Suppressor macrophage (primary cell): ENCODE measurements around the gene ZFY.

ENCODE experiments used
- DNase-seq, 4 experiments: peaks; one replicate each; pipeline ENCODE4 v3.0.0-alpha.2; 2020 to 2022
- total RNA-seq, 17 experiments: gene quantifications; one replicate each; lab custom pipeline; 2026; ENCODE audit warnings: mixed read lengths in 6 of 17, inconsistent platforms in 3 of 17; lab: John Stamatoyannopoulos, UW

Gene ZFY
- 16.7 to 85.0 (median 27.5) reads per million in 17 experiments for total RNA-seq

- DNase-seq = peak; percentile 67 to 79 (median 72)
Measured at GRCh38 chrY:2934861-2935715, at the start of gene ZFY. TSS of gene ZFY (plus strand) at chrY:2935381. CDS start at chrY:2953937, 18,556 bp downstream.

DNA sequence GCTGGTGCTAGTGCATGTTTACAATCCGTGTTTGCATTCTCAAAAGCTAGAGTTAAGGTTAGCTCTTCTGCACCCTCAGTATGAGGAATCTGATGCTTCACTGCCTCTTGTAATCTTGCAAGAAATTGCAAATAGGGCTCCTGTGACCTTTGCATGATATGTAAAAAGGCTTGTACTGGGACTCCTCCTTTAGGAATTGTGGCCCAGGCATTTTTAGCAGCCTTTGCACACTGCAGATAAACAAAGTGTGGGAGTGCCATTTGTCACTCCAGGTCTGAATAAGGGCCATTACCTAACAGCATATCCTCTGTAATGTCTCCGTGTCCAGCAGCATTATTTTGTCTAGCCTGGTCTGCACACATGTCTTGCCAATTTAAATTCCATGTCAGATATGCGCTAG, 49.3 kb upstream of the ZFY start:
- peak in 1 of 4 experiments; percentile 7 for DNase-seq

DNA sequence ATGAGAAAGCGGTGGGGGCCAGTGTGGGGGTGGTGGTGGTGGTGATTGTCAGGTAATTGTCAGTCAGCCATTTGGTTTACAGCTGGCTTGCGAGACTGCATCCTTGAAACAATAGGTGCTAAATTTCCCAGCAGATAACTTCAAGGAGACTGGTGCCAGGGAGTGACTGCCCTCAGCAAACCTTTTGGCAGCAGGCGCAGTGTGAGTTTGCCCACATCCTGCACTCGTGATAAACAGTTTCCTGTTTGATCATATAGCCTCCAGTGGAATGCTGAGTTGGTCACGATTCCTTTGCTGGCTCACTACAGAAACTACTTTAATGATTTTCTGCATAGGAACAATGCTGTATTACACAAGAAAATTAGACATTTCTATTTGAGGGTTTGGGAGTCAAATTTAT, 47.8 kb upstream of the ZFY start:
- peak; percentile 55 to 68 (median 64) for DNase-seq

GRCh38 chrY:2887955-2888354, 47.2 kb upstream of the ZFY start:
- peak; percentile 5 to 53 (median 30) for DNase-seq

DNA sequence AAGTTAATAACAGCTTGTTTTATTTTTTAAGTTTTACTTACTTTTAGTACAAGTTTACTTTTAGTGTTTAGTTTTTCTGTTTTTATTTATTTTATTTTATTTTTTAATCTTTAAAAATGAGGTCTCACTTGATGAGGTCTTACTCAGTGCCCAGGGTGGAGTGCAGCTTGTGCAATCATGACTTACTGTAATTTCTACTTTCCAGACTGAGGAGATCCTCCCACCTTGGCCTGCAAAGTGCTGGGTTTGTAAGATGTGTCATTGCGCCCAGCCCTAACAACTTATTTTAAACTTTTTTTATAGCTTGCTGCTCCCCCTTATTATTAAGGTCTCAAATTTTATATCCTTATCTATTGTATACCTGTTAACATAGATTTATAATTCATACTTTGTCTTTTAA, 41.7 kb upstream of the ZFY start:
- DNase-seq = peak; percentile 24 to 54 (median 46)

GRCh38 chrY:2896050-2896449, 39.1 kb upstream of the ZFY start:
- no peak for DNase-seq

- DNase-seq = no peak
Measured at GRCh38 chrY:2907356-2907755, 27.8 kb upstream of the ZFY start.

GRCh38 chrY:2913066-2913815, 21.9 kb upstream of the ZFY start:
- DNase-seq = peak; percentile 12 to 62 (median 51)

- DNase-seq = no peak
Measured at GRCh38 chrY:2934078-2934477, 1.1 kb upstream of the ZFY start.

DNA sequence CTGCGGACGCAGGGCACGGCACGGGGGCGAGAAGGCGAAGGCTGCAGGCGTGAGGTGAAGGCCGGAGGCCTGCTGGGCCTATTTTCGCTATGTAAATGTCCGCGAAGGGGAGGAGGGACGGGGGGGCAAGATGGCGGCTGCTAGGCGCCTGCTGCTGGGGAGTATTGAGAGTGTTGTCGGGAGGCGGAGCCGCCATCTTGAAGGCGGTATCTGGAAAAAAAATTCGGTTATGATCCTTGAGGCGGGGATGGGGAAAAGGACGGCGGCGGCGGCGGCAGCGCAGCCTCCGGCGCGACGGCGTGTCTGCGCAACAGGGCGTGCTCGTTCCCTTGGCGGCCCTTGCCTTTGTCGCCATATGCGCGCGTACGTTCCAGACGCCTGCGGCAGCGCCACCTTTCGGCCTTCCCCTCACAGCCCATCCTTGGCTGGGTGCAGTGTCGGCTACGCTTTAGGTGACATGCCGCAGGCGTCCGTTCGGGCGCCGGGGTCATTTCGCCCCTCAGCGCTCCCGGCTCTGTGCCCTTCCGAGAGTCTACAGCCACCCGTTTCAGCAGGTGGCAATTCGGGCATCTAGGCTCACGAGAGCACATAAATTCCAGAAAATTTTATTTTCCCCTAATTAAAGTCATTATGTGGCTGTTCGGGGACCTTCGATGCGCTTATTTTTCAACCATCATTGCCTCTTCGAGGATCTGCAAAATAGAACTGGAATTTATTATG, 695 bp downstream of the ZFY start:
- DNase-seq = peak; percentile 91 to 95 (median 92)

DNA sequence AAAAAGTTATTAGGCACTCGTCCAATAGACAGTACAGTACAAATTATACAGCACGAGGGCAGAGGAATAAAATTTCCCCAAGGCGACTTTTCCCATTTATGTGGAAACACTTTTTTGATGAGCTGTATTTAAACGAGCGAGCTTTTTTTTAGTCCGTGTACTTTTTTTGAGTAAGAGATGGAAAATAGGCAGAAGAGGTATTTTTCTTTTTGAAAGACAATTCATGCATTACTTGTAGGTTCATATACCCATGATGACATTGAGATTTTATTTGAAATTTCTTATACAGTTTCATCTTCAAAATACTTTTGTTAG, 1.2 kb downstream of the ZFY start:
- DNase-seq = no peak

DNA sequence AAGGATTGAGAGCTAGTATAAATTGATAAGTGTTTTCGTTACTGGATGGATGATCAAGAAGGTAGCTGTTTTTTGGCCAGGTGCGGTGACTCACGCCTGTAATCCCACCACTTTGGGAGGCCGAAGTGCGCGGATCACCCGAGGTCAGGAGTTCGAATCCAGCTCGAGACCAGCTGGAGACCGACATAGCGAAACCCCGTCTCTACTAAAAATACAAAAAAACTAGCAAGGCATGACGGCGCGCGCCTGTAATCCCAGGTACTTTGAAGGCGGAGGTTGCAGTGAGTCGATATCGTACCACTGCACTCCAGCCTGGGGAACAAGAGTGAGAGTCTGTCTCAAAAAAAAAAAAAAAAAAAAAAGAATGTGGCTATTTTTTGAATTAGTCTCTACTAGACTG, 2.0 kb downstream of the ZFY start:
- DNase-seq = no peak

GRCh38 chrY:2949590-2950252, 14.5 kb downstream of the ZFY start:
- DNase-seq = peak; percentile 20 to 57 (median 48)

- no peak for DNase-seq
Measured at GRCh38 chrY:2950655-2951054, 15.5 kb downstream of the ZFY start.

DNA sequence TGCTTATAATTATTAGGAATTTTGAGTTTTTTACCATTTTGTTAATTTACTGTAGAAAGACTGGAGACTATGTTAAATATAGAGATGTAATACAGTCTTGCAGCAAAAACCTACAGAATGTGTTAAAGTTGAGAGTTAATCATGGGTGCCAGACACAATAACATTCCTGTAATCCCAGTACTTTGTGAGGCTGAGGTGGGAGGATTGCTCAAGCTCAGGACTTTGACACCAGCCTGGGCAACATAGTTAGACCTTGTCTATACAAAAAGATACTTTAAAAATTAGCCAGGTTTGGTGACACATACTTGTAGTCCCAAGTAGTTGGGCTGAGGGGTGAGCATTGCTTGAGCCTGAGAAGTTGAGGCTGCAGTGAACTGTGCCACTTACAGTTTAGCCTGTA, 17.7 kb downstream of the ZFY start:
- no peak for DNase-seq

- no peak for DNase-seq
Measured at GRCh38 chrY:2954735-2955134, 19.6 kb downstream of the ZFY start.

- no peak for DNase-seq
Measured at GRCh38 chrY:2955561-2955960, 20.4 kb downstream of the ZFY start.

DNA sequence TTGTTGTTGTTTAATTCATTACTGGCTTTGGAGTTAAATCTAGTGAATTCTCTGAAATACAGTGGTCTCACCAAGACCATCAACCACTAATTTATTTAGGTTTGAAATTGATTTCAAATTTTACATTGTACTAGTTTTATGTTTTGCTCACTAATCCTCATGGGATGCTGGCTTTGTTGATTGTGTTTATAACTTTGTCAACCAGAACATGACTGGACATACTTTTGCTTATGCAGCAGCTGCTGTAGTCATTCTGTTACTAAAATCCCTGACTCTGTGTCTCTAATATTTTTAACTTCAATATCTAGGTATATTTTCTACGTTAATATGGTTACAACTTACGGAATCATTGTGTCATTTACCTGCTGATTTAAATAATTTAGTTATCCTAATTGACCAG, 26.9 kb downstream of the ZFY start:
- no peak for DNase-seq

DNA sequence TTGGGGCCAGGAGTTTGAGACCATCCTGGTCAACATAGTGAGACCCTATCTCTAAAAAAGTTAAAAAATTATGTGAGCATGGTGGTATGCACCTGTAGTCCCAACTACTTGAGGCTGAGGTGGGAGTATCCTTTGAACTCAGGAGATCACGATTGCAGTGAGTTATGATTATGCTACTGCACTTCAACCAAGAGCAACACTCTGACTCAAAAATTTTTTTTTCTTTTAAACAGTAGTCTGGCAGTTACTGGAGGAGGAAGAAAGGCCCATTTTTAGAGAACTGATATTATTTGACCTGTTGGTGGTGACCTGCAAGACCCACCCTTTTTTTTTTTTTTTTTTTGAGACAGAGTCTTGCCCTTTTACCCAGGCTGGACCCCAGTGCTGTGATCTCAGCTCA, 29.6 kb downstream of the ZFY start:
- no peak for DNase-seq

DNA sequence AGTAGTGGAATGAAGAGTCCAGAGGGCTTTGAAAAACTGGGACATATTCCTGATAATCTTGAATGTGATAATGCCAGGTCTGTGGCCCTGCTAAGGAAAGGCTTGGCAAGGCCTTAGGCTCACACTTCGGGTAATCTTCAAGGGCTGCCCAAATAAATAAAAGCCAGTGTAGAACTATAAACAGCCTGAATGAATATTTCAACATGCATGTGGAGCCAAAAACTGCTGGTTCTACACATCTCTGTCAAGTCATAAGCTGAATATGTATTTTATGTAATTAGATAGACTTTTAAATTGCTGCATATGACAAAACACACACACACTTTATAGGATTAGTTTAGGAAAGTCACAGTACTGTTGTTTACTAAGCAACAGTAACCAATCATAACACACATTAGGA, 30.4 kb downstream of the ZFY start:
- no peak for DNase-seq

DNA sequence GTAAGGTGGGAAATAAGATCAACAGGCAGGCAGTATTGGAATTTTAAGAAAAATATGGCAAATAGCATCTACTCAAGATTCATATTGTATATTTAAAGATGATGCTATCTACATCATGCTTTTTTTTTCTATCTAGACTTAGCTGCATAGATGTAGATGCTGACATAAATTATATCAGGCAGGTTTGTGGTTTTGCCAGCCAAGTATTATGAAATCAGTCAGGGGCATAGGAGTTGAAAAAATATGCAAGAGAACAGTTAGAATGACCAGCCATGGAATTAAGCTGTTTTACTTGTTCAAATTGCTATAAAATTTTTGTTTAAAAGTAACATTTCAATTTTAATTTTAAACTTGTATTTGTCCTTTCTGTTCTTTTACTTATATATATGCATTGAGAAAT, 34.4 kb downstream of the ZFY start:
- no peak for DNase-seq

- DNase-seq = peak in 2 of 4 experiments; percentile 5 to 11
Measured at GRCh38 chrY:2972708-2973107, 37.5 kb downstream of the ZFY start.
